SK-N-SH treated with all-trans-retinoic acid at 6 μM for 48 hours (cell line): ENCODE measurements around the gene DPP9.

ENCODE experiments used
- ARNTL ChIP-seq: fragments of 450-650 bp; formaldehyde crosslinking; IDR thresholded peaks from 2 replicates; pipeline ENCODE4 v1.5.0; 2020; ENCODE audit warnings: low read depth, mild to moderate bottlenecking, moderate library complexity, borderline replicate concordance
- BACH2 ChIP-seq: fragments of 250-450 bp; sonication (Bioruptor Pico); IDR thresholded peaks from 2 replicates; pipeline ENCODE4 v1.9.0; 2021; ENCODE audit warnings: mild to moderate bottlenecking, borderline replicate concordance
- ISL1 ChIP-seq: fragments of 250-450 bp; sonication (Bioruptor Pico); IDR thresholded peaks from 2 replicates; pipeline ENCODE4 v2.1.2; 2022; ENCODE audit warnings: mild to moderate bottlenecking, moderate library complexity
- RARB ChIP-seq: fragments of 250-450 bp; sonication (Bioruptor Pico); IDR thresholded peaks from 2 replicates; pipeline ENCODE4 v1.8.0; 2021; ENCODE audit warnings: mild to moderate bottlenecking, moderate library complexity
- ZFP3 ChIP-seq: fragments of 250-450 bp; sonication (Bioruptor Pico); IDR thresholded peaks from 2 replicates; pipeline ENCODE4 v1.5.0; 2020; ENCODE audit warnings: mild to moderate bottlenecking, moderate library complexity
- ZNF565 ChIP-seq: fragments of 450-650 bp; formaldehyde crosslinking; conservative IDR thresholded peaks from 2 replicates; pipeline ENCODE4 v1.5.0; 2020; ENCODE audit warnings: low read depth, mild to moderate bottlenecking, moderate library complexity
- ZNF70 ChIP-seq: fragments of 450-650 bp; formaldehyde crosslinking; IDR thresholded peaks from 2 replicates; pipeline ENCODE4 v1.5.0; 2020; ENCODE audit warnings: mild to moderate bottlenecking, moderate library complexity
- TF ChIP-seq, protein P1 (sequence below): fragments of 250-450 bp; sonication (Bioruptor Pico); IDR thresholded peaks from 2 replicates; pipeline ENCODE4 v1.5.1; 2021; ENCODE audit warnings: mild to moderate bottlenecking, moderate library complexity
- TF ChIP-seq, protein P2 (sequence below): fragments of 250-450 bp; sonication (Bioruptor Pico); IDR thresholded peaks from 2 replicates; pipeline ENCODE4 v1.5.1; 2020; ENCODE audit warnings: low read depth, mild to moderate bottlenecking, moderate library complexity
- TF ChIP-seq, protein P3 (sequence below): fragments of 250-450 bp; sonication (Bioruptor Pico); IDR thresholded peaks from 2 replicates; pipeline ENCODE4 v1.8.0; 2020; ENCODE audit warnings: mild to moderate bottlenecking, moderate library complexity, borderline replicate concordance

DNA sequence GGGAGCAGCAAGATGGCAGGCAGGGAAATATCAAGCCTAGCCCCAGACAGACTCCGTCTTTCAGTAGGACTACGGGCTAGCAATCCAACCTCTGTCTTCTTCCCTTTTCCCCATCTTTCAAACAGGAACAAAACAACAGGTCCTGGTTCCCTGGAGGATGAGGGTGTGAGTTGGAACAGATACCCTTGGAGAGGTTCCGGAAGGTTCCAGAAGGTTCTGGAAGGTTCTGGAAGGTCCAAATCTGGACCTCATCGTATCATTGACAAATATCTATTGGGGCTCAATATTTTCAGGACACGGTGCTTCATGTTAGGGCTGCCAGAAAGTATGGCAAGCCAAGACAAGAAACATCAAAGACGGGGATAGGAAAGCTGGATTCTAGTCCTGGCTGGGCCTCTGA, 39.4 kb upstream of the DPP9 start:
- TF ChIP-seq ISL1 (CRISPR knock-in tag) (no peak), ARNTL (CRISPR knock-in tag) (no peak), ZFP3 (CRISPR knock-in tag) (no peak), ZNF70 (CRISPR knock-in tag) (no peak), BACH2 (CRISPR knock-in tag) (no peak), RARB (CRISPR knock-in tag) (no peak), ZNF565 (no peak)
- TF ChIP-seq, protein P1, sequence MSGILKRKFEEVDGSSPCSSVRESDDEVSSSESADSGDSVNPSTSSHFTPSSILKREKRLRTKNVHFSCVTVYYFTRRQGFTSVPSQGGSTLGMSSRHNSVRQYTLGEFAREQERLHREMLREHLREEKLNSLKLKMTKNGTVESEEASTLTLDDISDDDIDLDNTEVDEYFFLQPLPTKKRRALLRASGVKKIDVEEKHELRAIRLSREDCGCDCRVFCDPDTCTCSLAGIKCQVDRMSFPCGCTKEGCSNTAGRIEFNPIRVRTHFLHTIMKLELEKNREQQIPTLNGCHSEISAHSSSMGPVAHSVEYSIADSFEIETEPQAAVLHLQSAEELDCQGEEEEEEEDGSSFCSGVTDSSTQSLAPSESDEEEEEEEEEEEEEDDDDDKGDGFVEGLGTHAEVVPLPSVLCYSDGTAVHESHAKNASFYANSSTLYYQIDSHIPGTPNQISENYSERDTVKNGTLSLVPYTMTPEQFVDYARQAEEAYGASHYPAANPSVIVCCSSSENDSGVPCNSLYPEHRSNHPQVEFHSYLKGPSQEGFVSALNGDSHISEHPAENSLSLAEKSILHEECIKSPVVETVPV (CRISPR knock-in tag), result no peak
- TF ChIP-seq, protein P2, sequence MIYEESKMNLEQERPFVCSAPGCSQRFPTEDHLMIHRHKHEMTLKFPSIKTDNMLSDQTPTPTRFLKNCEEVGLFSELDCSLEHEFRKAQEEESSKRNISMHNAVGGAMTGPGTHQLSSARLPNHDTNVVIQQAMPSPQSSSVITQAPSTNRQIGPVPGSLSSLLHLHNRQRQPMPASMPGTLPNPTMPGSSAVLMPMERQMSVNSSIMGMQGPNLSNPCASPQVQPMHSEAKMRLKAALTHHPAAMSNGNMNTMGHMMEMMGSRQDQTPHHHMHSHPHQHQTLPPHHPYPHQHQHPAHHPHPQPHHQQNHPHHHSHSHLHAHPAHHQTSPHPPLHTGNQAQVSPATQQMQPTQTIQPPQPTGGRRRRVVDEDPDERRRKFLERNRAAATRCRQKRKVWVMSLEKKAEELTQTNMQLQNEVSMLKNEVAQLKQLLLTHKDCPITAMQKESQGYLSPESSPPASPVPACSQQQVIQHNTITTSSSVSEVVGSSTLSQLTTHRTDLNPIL (CRISPR knock-in tag), result no peak
- TF ChIP-seq, protein P3, sequence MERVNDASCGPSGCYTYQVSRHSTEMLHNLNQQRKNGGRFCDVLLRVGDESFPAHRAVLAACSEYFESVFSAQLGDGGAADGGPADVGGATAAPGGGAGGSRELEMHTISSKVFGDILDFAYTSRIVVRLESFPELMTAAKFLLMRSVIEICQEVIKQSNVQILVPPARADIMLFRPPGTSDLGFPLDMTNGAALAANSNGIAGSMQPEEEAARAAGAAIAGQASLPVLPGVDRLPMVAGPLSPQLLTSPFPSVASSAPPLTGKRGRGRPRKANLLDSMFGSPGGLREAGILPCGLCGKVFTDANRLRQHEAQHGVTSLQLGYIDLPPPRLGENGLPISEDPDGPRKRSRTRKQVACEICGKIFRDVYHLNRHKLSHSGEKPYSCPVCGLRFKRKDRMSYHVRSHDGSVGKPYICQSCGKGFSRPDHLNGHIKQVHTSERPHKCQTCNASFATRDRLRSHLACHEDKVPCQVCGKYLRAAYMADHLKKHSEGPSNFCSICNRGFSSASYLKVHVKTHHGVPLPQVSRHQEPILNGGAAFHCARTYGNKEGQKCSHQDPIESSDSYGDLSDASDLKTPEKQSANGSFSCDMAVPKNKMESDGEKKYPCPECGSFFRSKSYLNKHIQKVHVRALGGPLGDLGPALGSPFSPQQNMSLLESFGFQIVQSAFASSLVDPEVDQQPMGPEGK (CRISPR knock-in tag), result no peak
